NCI-H510A (cell line): ENCODE measurements around the gene TLCD3B.
A peak's percentile ranks its signal among the peaks of the same experiment; 100 is the strongest.

Experiments
- DNase-seq: peaks from one replicate; lab custom pipeline; 2025; lab: John Stamatoyannopoulos, UW

The TLCD3B gene, protein sequence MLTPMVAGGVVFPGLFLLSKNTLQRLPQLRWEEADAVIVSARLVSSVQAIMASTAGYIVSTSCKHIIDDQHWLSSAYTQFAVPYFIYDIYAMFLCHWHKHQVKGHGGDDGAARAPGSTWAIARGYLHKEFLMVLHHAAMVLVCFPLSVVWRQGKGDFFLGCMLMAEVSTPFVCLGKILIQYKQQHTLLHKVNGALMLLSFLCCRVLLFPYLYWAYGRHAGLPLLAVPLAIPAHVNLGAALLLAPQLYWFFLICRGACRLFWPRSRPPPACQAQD

DNA sequence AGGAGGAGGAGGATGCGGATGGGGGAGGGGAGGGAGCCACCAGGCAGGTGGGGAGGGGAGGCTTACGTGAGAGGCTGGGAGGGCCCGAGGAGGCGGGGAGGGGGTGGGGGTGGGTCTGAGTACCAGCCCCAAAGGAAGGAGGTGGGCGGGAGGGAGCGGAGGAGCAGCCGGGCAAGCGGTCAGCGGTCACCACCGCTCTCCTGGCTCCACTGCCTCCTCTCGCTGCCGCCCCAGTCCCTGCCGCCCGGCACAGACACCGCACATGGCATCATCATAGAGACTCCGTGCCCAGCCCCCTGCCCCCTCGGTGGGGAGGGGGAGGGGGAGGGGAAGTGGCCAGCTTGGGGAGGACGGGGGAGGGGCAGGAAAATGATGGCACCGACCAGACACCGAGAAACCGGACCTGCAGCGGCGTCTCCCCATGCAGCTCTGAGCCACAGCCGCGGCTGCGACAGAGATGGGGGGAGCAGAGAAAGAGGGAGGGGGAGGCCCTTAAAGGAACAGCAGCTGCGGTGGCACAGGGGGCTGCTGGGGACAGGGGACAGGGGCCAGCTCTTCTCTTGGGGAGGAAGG lies at the start of gene TLCD3B:
Gene TLCD3B, minus strand, starts transcription at position 431 of the 573 bp plus-strand sequence. CDS start 744 bp downstream, outside the sequence.
- peak; percentile 77 for DNase-seq

DNA sequence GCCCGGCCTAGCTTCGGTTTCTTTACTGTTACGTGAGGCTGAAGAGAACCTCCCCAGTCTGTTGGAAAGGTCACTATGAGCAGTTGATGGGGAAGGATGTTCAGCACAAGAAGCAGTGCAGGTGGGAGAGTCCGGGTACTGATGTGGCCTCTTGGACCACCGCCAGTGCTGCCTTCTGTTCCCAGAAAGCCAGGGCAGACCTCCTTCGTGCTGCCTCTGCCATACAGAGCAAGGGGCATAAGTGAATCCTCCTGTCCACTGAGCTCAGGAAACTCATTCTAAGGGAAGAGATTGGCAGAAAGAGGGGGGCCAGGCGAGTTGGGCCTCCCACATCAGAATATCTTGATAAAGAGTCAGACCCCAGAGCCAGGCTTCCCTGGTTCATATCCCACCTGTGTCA lies 48.4 kb upstream of the TLCD3B start:
- DNase-seq = no peak

DNA sequence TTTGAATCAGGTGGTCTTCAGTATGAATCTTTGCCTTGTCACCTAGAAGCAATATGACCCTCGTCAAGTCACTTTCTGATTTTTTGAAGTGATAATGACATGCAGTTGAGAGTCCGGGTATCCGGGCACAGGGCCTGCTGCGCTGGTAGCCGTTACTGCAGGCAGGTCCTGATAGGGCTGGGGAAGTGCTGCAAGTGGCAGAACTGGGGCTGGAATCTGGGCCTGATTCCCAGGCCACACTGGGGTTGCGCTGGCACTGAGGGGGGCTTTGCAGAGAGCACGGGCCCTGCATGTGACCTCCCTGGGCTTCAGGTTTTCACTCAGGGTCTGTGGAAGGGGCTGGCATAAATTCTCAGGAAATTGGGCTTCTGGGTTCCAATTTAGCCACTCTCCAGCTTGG lies 47.7 kb upstream of the TLCD3B start:
- DNase-seq = no peak

DNA sequence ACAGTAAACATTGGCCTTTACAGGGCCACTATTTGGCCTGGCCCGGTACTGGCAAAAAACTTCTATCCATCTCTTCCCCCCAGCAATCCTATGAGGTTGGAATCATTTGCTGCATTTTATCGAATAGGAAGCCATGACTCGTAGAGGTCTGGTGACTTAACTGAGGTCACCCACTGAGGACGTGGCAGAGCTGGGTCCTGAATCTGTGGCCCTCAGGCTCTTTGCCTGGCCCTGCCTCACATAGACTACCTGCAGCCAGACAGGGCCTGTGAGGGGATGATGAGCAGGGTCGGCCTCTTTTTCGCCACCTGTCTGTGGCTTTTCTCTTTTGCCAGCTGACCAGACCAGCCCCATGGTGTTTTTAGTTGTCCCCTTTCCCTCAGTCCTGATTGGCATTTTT lies 46.6 kb upstream of the TLCD3B start:
- DNase-seq = no peak

DNA sequence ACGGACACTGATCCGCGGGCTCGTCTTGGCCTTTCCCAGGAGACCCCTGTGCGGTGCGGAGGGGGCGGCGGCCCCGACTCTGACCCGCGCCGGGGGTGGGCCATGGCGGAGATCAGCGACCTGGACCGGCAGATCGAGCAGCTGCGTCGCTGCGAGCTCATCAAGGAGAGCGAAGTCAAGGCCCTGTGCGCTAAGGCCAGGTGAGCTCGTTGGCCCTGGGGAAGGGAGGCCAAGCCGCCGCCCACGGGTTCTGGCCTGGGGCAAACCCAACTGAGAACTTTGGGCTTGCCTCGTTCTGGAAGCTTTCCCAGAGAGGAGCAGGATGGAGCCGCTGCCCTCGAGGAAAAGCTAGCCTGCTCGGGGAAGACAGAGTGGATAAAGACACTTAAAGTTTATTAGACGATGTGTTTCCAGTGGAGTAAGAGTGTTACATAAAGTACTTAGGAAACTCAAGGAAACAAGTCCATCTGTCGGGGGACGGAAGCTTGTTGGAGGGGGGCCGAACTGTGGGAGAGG lies 45.3 kb upstream of the TLCD3B start:
- DNase-seq = no peak

DNA sequence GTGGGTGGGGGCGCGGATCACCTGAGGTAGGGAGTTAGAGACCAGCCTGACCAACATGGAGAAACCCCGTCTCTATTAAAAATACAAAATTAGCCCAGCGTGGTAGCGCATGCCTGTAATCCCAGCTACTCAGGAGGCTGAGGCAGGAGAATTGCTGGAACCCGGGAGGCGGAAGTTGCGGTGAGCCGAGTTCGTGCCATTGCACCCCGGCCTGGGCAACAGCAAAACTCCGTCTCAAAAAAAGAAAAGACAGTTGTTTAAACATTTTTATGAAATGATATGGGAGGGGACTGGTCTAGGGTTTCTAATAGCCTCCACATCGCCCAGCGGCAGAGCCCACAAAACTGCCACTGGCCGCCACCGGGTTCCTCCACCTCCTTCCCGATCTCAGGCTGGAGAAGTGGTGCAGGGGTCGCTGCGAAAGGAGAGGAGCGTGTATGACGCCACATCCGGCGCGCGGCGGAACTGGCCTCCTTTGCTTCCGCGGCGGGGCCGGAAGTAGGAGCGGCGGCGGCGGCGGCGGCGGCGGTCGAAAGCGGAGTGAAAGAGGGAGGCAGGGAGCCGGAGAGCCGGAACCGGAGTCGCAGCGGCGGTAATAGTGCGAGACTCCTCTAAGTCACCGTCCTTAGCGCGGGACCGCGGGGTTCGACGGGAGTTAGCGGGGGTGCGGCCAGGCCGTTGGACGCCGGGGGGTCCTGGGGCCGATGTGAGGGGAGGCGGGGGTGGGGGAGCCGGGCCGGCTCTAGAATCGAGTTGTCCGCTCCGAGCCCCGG lies 44.6 kb upstream of the TLCD3B start, which contains the start of gene PPP4C:
Gene PPP4C, plus strand, starts transcription at position 492 of the 773 bp plus-strand sequence. CDS start 384 bp downstream, outside the sequence.
- peak; percentile 93 for DNase-seq

DNA sequence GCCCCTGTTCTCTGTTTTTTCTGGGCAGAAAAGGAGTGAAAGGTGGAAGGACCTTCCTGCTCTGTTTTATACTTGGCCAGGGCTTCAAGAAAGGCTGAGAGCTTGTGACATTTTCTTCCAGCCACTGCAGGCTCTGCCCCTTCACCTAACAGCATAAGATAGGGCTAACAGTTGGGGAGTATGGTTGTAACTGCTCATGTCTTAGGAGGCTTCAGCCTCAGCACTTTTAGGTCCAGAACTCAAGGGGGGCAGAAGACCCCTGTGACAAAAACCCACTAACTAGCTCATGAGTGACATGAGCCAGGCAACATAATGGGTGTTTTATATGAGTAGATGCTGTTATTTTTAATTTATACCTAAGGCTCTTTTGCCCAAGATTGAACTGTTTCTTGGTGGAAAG lies 39.4 kb upstream of the TLCD3B start:
- DNase-seq = no peak

DNA sequence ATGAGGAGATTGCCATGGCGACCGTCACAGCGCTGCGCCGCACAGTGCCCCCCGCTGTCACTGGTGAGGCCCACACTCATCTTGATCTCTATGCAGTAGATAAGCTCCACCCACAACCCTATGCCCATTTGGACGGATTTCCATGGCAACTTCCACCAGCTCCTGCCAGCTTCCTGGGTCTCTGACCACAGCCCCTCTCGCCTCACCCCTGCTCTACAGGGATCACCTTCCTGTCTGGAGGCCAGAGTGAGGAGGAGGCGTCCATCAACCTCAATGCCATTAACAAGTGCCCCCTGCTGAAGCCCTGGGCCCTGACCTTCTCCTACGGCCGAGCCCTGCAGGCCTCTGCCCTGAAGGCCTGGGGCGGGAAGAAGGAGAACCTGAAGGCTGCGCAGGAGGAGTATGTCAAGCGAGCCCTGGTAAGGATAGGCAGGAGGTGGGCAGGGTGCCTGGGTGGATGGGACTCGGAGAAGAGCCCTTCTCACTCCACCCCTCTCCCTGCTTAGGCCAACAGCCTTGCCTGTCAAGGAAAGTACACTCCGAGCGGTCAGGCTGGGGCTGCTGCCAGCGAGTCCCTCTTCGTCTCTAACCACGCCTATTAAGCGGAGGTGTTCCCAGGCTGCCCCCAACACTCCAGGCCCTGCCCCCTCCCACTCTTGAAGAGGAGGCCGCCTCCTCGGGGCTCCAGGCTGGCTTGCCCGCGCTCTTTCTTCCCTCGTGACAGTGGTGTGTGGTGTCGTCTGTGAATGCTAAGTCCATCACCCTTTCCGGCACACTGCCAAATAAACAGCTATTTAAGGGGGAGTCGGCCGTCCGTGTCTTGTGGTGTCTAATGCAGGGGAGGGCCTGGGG lies 38.8 kb upstream of the TLCD3B start:
- DNase-seq = no peak

DNA sequence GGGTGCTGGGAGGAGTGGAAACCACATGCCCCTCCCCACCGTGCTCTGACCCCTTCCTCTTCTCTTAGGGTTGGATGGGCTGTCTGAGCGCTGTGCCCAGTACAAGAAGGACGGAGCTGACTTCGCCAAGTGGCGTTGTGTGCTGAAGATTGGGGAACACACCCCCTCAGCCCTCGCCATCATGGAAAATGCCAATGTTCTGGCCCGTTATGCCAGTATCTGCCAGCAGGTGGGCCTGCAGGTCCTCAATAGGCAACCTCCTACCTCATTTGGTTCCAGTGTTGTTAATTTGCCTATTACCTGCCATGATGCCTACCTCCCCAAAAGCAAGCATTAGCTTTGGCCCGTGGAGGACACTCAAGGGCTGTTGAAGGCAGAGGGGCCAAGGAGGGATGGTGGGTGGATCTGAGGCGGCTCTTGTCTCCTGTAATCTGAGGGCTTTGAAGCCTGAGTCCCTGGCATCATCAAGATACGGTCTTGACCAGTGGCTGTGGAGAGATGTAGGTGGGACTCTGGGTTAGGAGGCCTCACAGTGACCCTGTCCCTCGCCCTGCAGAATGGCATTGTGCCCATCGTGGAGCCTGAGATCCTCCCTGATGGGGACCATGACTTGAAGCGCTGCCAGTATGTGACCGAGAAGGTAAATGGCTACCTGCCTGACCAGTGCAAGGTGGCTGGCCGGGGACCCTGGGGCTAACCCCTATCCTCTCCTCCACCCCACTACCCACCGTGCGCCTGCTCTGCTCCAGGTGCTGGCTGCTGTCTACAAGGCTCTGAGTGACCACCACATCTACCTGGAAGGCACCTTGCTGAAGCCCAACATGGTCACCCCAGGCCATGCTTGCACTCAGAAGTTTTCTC lies 37.9 kb upstream of the TLCD3B start:
- no peak for DNase-seq

DNA sequence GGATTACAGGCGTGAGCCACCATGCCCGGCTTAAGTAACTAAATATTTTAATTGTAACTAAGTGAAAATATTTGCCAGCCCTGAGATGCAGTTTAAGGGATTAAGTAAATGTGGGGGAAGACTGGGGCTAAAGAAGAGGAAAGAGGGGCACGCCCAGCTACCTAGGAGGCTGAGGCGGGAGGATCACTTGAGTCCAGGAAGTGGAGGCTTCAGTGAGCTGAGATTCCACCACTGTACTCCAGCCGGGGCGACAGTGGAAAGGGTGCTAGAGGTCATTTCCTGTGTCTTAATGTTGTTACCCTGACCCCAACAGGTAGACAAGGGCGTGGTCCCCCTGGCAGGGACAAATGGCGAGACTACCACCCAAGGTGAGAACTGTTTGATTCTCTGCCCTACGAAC lies 37.3 kb upstream of the TLCD3B start:
- DNase-seq = no peak

DNA sequence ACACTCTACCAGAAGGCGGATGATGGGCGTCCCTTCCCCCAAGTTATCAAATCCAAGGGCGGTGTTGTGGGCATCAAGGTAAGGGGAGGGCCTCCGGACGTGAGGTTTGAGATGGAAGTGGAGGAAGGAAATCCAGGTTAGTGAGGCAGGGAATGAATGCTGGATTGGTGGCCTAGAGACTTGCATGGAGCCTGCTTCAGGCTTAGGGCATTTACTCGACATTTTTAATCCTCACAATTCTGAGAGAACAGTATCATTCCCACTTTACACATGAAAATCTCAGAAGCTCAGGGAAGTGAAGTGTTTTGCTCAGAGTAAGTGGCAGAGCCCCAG lies 36.5 kb upstream of the TLCD3B start:
- no peak for DNase-seq

DNA sequence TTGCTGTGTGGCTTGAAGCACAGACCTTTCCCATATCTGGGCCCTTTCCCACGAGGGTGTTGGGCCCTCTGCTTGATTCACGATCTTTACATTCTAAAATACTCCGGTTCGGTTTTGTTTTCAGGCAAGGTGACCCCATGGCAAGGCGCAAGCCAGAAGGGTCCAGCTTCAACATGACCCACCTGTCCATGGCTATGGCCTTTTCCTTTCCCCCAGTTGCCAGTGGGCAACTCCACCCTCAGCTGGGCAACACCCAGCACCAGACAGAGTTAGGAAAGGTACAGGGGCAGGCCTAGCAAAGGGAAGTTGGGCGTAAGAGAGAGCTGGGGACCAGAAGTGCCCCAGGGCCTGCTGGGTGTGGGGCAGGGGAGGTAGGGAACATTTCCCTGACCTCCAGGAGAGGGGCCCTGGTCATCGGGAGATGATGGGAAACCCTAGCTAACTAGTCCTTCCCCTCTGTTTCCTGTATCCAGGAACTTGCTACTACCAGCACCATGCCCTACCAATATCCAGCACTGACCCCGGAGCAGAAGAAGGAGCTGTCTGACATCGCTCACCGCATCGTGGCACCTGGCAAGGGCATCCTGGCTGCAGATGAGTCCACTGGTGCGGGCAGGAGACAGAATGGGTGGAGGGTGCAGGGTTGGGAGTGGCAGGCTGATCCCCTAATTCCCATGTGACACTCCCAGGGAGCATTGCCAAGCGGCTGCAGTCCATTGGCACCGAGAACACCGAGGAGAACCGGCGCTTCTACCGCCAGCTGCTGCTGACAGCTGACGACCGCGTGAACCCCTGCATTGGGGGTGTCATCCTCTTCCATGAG lies 35.9 kb upstream of the TLCD3B start:
- no peak for DNase-seq

DNA sequence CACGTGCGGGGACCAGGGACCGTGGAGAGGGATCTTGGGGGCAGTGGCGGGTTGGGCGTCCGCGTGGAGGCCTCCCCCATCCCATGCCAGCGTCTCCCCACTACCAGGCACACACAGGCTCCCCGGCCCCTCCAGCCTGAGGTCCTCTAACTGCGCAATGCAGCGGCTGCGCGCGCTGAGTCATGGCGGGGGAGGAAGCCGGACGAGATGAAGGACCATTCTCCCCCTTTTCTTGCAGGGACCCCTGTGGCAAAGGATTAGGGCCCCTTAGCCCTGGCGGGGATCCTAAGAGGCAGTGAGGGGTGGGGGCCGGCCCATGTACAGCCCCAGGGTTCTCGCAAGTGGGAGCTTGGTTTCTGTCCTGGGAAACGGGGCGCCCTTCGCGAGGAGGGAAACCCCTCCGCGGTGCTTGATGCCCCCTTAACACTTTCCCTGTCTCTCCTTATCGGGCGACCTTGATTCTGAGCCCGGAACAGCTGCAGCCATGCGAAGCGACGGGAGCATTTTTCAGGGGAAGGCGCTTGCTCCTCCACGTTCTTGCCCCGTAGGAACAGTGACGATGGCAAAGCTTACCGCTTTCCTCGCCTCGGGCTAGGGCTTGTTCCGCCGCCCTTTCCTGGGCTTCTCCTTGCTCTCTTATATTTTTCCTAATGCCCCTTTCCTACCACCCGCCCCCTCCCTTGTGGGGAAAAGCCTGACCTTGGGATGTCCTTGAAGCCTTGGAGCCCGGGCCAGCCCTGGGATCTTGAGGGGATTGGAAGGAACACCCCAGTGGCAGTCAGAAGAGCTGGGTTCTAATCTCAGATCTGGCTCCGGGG lies 35.1 kb upstream of the TLCD3B start:
- DNase-seq = no peak

DNA sequence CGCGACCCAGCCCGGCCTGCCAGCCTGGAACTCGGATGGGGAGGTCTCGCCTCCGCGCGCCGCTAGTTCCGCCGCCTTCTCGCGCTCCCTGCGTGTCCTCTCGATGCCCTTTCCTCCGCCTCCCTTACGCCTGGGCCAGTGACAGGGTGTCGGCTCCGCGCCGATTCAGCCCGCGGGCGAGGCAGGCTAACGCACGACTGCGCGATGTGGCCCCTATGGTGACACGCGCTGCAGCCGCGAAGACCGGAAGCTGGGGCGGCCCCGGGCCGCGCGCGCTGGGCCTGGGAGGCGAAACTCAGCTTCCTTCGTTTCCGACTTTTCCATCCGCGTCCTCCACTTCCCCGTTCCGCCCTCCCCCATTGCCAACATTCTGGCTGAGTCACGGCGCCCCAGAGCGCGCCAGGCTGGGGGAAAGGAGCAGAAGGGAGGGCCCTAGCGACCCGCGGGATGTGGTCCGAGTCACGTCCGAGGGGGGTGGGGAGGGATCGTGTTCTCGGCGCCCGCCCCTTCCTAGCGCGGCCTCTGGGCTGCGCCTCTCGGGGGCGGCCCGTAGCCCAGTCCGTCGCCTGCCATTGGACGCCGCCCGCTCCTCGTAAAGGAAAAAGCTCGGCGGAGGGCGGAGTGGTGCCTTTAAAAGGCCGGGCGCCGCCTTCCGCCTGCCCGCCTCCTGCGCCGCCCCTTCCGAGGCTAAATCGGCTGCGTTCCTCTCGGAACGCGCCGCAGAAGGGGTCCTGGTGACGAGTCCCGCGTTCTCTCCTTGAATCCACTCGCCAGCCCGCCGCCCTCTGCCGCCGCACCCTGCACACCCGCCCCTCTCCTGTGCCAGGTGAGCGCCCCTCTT lies 34.3 kb upstream of the TLCD3B start, which contains the start of gene ALDOA:
Gene ALDOA, plus strand, starts transcription at position 659 of the 841 bp plus-strand sequence. CDS start 1,138 bp downstream, outside the sequence.
- DNase-seq = peak; percentile 99

DNA sequence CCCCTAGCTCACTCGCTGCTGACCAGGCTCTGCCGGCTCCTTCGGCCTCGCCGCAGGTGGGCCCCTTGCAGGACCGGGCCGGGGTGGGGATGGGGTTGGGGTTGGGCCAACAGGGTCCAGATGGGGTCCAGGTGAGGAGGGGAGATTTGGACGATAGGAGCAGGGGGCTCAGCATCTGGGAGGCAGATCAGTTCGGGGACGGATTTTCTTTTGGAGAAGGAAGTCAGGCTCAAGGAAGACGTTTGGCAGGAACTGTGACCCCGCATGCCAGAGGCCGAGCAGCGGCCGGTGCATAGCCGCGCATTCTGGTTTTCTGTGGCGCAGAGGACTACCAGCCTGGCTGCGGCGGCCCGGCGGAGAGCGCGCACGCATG lies 33.6 kb upstream of the TLCD3B start:
- DNase-seq = no peak

DNA sequence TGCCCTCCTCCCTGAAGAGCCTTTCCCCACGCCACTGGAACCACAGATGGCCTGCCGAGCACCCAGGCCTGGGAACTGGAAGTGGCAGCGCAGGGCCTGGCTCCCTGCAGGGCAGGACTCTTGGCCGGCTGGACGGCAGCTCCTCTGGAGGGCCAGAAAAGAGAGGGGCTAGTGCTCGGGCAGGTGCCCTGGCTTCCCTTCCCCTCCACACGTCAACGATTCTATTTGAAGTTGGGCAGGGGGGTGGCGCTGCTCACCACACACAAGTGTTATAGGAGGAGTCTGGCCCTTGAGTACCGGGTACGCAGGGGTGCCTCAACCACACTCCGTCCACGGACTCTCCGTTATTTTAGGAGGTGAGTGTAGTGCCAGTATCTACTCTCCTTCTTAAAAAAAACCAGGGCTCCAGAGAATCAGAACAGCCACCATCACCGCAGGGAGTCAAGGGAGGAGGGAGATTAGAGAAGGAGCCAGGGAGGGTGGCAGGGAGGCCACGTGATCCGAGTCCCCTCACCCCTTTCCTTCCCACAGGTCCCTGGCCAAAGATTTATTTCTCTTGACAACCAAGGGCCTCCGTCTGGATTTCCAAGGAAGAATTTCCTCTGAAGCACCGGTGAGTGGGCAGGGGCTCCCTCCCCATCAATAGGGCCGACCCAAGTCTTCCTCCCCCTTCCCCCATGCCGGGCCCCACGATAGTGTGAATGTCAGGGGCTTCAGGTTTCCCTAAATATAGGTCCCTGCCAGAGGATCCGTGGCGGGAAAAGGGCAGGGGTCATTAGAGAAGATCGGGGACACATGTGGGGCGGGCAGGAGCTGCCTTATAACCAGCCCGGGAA lies 33.0 kb upstream of the TLCD3B start:
- peak; percentile 87 for DNase-seq

DNA sequence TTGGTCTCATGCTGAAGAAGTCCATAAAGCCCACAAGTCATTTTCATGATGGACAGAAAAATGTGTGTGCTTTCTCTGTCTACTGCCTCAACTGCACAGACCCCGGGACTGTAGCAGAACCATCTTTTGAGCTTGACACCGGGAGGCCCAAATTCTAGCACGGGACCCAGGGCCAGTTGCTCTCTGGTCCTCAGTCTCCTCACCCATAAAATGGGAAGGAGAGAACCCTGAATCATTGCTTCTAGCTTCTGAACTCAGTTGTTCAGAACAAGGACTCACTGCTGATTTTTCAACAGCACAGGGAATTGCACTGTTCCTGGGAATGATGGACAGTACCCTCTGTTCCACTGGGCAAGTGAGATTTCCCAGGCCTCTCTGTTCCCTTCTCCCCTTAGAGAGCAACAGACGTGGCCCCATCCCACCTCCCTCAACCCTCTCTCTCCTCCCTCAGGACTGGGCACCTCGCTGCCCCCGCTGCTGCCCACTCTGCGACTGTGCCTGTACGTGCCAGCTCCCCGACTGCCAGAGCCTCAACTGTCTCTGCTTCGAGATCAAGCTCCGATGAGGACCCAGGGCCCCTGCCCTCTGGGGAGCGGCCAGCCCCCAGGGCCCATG lies 32.3 kb upstream of the TLCD3B start:
- no peak for DNase-seq
